Thyroid gland (tissue), 4 donors: ENCODE measurements around the gene ZBBX. TPM values are rescaled to one million over a fixed set of nuclear protein-coding genes. Genes with fewer than 3 reads are reported as not detected.

Experiments used
- DNase-seq, 2 donors: peaks; one replicate each; pipeline ENCODE4 v3.0.0-alpha.2; 2019
- H3K27ac ChIP-seq, 3 donors: fragments of 200-600 bp; sonication (generic); 1 replicate in 2 of 3; 2 replicates in 1 of 3; pipeline ENCODE4 v1.5.1; 2016 to 2019; ENCODE audit warnings: mild to moderate bottlenecking in 1 of 3, moderate library complexity in 1 of 3
- H3K27me3 ChIP-seq: fragments of 200-600 bp; sonication (generic); one replicate; pipeline ENCODE4 v1.5.1; 2019
- H3K36me3 ChIP-seq, 2 donors: fragments of 200-600 bp; sonication (generic); one replicate each; pipeline ENCODE4 v1.5.1; 2016 to 2019
- H3K4me1 ChIP-seq, 2 donors: fragments of 200-600 bp; sonication (generic); one replicate each; pipeline ENCODE4 v1.5.1; 2017 to 2019
- H3K4me3 ChIP-seq, 3 donors: fragments of 200-600 bp; sonication (generic); replicated peaks in 1 of 3; 1 replicate in 2 of 3; 2 replicates in 1 of 3; pipeline ENCODE4 v1.5.1; 2016; ENCODE audit warnings: mild to moderate bottlenecking in 1 of 3
- H3K9me3 ChIP-seq: fragments of 200-600 bp; sonication (generic); one replicate; pipeline ENCODE4 v1.5.1; 2017
- POLR2A ChIP-seq, 2 donors: fragments of 450-650 bp; IDR thresholded peaks; one replicate each; pipeline ENCODE4 v1.6.1; 2017; ENCODE audit warnings: antibody characterized with exemption in 2 of 2, mild to moderate bottlenecking in 2 of 2, moderate library complexity in 1 of 2
- WGBS, 2 donors: methylation state at CpG; one replicate each; pipeline ENCODE4 v1.1.5; 2017; 5-methylcytosine and 5-hydroxymethylcytosine counted together
- intact Hi-C: fragments of 100-400 bp; cut with DNase I; formaldehyde crosslinking; loops from one replicate; pipeline ENCODE4 v1.15.1; 2023
- total RNA-seq, 4 donors: library from RNA; depleted of rRNA; stranded (reverse); fragments of >200 nt; gene quantifications; one replicate each; pipeline ENCODE4 v1.2.3, GENCODE V29; 2016
- TF ChIP-seq, protein P1 (sequence below), 6 experiments: fragments of 200-600 bp in 3 of 6; fragments of 450-650 bp in 3 of 6; sonication (generic) in 3 of 6; IDR thresholded peaks; one replicate each; pipeline ENCODE4 v1.5.1; 2016 to 2019; ENCODE audit warnings: antibody characterized with exemption in 6 of 6, mild to moderate bottlenecking in 2 of 6, inconsistent platforms in 1 of 6, moderate library complexity in 1 of 6

Gene ZBBX
- total RNA-seq, 4 donors from 2014 or later = not detected

DNA sequence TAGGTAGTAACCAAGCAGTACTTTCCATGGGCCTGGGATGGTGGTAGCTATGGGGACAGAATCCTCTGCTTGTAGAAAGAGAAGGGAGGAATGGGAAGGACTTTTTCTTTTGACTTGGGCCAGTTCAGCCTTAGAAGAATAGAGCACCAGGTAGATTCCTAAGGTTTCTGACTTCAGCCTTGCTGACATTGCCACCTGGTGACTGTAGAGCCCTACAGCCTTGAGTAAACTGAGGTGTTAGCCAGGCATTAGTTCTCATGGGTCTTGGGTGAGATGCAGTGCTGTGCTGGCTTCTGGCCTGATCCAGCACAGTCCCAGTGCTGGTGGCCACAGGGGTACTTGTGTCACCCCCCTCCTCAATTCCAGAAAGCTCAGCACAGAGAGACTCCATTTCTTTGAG is 171.1 kb downstream of the ZBBX start:
- DNase-seq = no peak
- H3K36me3 ChIP-seq = no peaks in the 10 kb centered on the region

DNA sequence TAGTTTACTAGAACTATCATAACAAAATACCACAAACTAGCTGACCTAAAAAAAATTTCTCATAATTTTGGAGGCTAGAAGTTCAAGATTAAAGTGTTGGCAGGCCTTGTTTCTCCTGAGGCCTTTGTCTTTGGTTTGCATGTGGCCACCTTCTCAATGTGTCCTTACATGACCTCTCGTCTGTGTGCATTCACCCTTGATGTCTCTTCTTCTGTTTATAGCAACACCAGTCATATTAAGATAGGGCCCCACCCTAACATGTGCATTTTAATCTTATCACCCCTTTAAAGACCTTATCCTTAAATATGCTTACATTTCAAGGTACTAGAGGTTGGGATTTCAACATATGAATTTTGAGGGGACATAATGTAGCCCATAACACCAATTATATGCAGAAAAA is 177.0 kb downstream of the ZBBX start:
- Histone ChIP-seq H3K27ac (no peak overlapping the region), H3K9me3 (no peaks in the 10 kb centered on the region), H3K27me3 (no peaks in the 10 kb centered on the region), H3K4me3 (no peak overlapping the region), H3K36me3 (no peaks in the 10 kb centered on the region), H3K4me1 (no peaks in the 10 kb centered on the region)
- intact Hi-C loops = no loop called here
- TF ChIP-seq, protein P1, sequence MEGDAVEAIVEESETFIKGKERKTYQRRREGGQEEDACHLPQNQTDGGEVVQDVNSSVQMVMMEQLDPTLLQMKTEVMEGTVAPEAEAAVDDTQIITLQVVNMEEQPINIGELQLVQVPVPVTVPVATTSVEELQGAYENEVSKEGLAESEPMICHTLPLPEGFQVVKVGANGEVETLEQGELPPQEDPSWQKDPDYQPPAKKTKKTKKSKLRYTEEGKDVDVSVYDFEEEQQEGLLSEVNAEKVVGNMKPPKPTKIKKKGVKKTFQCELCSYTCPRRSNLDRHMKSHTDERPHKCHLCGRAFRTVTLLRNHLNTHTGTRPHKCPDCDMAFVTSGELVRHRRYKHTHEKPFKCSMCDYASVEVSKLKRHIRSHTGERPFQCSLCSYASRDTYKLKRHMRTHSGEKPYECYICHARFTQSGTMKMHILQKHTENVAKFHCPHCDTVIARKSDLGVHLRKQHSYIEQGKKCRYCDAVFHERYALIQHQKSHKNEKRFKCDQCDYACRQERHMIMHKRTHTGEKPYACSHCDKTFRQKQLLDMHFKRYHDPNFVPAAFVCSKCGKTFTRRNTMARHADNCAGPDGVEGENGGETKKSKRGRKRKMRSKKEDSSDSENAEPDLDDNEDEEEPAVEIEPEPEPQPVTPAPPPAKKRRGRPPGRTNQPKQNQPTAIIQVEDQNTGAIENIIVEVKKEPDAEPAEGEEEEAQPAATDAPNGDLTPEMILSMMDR (IDR thresholded peaks at IDR 0.05) = no peak
- TF ChIP-seq POLR2A (IDR thresholded peaks at IDR 0.05) = no peak
- DNase-seq = no peak
- 48 to 59% methylated on average over 1 of the region's 1 CpG for WGBS, 2 donors

More for the DNA sequence above, 171.1 kb downstream of the ZBBX start:
- Histone ChIP-seq H3K4me3 (no peak overlapping the region), H3K27me3 (no peaks in the 10 kb centered on the region), H3K27ac (no peak overlapping the region), H3K9me3 (no peaks in the 10 kb centered on the region), H3K4me1 (no peaks in the 10 kb centered on the region)
- intact Hi-C loops = no loop called here
- TF ChIP-seq POLR2A (IDR thresholded peaks at IDR 0.05) = no peak
- TF ChIP-seq, protein P1 (IDR thresholded peaks at IDR 0.05) = no peak

DNA sequence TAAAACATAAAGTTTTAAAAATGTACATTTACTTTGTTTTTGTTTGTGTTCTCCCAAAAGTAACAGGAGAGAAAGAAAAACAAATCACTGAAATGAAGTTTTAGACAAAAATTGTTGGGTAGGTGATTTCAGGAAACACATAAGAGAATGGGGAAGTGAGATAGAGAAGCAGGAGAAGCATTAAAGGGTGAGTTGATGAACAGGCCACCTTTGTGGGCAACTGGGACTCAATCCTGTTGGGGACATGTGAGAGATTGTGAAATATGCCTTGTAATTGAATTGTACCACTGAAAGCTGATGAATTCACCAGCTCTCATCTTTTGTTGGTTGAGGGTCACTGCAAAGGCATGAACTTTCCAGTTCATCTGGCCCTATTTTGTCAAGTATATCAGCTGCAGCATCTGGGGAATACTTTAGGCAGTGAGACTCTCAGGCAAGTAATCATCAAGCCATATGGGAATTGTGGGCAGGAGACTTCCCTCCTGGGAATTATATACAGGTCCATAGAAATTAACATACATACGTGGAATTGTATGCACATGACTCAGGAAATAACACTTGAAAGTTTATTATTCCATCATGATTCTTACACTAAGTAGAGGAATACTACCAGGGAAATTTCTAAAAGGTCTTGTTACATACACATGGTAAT is 181.0 kb downstream of the ZBBX start:
- DNase-seq = no peak
- no peak for TF ChIP-seq POLR2A (IDR thresholded peaks at IDR 0.05)
- TF ChIP-seq, protein P1 (IDR thresholded peaks at IDR 0.05) = no peak
- no peaks in the 10 kb centered on the region for H3K27me3 ChIP-seq
- no peaks in the 10 kb centered on the region for H3K9me3 ChIP-seq
- no peak overlapping the region for H3K4me3 ChIP-seq
- 65 to 68% methylated on average over 1 of the region's 1 CpG for WGBS, 2 donors
- no peak overlapping the region for H3K27ac ChIP-seq
- H3K36me3 ChIP-seq = no peaks in the 10 kb centered on the region
- no peaks in the 10 kb centered on the region for H3K4me1 ChIP-seq
- intact Hi-C loops = no loop called here

Other genes starting within 250 kb of the ZBBX start
- not detected for gene SERPINI2, start 93.7 kb upstream of the ZBBX start, total RNA-seq